Activated CD8-positive, alpha-beta memory T cell treated with anti-CD3 and anti-CD28 coated beads for 48 hours (primary cell): Measurements from ENCODE around the gene SELENOO.
"Not testable (repeated sequence)": the region's sequence is repeated elsewhere in the genome, so short reads cannot be mapped to it uniquely, and the experiment has no call there.

Experiments used
- DNase-seq, 3 experiments: peaks; one replicate each; pipeline ENCODE4 v3.0.0-alpha.2; 2020; ENCODE audit warnings: low read depth in 2 of 3, low spot score in 2 of 3

The SELENOO gene

DNA sequence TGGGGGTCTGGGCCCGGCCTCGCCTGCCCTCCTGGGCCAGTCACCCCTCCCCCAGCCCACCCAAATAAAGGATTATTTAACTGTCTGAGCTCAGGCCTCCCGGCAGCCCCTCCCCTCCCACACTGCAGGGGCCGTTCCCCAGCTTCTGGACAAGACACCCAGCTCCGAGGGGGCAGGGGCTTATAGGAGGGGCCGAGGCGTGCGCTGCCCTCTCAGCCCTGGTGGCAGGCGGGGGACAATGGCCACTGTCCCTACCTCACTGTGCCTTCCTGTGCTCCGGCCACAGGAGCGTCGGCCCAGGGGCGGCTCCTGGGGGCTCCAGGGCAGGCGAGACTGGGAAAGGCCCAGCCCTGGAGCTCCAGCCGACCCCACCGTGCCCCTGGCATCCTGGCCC lies 2.2 kb upstream of the SELENOO start:
- no peak for DNase-seq

DNA sequence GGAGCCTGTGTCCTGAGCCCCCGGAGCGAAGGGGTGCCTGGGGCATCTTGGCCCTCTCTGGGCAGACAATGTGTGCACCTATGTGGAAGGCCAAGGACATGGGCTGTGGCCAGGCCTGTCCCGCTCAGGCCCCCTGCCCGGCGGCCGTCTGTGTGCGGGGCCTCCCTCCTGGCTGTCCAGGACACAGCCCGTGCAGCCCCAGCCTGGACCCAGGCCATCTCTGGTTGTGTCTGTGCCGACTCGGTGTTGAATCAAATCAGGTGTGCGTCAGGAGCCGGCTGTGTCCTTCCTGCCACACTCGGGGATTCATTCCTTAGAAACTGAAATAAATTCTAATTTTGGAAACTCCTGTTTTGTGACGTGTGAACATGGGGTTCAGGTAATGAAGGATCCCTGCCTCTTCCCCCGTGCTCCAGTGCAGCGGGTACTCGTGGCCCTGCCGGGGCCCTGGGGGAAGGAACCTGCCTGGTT lies 1.5 kb upstream of the SELENOO start:
- no peak for DNase-seq

DNA sequence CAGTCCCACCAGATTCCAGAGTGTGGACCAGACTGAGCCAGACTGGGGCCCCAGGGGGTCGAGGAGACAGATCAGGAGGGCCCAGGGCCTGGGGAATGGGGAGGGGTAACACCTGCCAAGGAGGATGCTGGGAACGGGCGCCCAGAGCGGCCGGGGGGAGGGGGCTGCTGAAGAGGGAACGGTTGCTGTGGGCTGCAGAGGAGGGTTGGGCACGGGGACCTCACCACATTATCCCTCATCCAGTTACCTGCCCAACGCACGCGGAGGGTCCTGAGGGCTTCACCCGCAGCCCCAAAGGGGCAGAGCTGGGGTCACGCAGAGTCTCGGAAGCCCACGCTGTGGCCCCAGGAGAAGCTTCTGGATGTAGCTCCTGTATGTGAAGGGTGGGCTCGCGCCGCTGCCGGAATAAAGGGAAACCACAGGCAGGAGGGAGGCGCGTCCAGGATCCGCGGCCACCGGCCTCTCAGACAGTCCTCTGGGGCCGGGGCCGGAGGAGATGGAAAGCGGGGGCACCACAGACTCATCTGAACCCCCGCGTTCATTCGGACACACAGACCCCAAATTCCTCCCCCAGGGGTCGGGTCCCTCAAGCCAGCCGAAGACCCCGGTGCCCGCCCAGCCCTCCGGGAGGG lies 866 bp upstream of the SELENOO start:
- DNase-seq, result no peak

DNA sequence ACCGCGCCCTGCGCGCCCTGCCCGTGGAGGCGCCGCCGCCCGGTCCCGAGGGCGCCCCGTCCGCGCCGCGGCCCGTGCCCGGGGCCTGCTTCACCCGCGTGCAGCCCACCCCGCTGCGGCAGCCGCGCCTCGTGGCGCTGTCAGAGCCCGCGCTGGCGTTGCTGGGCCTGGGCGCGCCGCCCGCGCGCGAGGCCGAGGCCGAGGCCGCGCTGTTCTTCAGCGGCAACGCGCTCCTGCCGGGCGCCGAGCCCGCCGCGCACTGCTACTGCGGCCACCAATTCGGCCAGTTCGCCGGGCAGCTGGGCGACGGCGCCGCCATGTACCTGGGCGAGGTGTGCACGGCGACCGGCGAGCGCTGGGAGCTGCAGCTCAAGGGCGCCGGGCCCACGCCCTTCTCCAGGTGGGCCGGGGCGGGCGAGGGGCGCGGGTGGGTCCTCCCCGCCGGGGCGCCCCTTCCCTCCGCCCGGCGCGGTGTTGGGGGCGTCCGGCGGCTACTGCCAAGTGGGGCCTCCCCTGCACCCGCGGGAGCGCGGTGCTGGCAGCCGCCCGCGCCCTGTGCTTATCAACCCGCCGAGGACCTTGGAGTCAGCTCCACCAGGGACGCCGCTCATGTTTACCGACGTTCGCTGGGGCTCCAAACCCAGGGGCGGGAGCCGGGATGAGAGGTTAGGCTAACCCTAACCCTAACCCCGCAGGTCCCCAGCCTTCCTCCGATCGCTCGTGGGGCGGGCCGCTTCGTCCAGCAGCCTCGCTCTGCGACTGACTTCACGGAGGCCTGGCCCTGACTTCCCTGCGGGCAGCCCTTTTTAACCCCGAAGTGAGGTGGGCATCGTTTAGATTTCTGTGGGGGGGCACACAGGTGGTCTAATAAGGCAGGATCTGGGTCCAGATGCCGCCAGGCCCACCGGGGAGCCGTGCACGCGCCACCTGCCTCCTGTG lies 649 bp downstream of the SELENOO start:
- no peak for DNase-seq

DNA sequence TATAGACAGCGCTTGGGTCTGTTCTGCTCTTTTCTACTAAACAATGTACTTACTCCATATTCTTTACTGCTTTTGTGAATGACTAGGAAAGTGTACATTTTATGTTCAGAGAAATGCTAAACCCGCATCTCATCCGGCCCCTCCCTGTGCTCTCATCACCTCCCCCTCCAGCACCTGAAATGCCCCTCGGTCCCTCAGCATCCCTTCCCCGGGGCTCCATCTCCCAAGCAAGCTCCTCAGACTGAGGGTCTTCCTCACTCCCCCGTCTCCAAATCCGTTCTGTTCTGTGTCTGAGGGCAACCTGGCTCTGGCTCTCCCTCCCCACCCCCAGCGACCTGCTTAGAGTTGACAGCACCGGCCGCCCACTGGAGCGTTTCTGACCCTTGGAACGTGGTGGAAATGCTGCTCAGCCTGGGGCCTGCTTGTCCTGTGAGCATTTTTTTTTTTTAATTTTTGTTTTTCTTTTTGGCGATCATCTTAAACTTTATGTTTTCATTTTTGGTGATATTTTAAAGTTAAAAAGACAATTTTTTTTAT lies 1.4 kb downstream of the SELENOO start:
- no peak for DNase-seq

DNA sequence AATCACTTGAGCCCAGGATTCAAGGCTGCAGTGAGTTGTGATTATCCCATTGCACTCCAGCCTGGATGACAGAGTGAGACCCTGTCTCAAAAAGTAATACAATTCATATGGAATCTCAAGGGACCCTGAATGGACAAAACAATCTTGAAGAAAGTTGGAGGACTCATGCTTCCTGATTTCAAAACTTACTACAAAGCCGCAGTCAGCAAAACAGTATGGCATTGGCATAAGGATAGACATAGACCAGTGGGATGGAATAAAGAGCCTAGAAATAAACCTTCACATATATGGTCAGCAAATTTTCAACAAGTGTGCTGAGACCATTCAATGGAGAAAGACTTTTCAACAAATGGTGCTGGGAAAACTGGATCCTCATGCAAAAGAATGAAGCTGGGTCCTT lies 2.5 kb downstream of the SELENOO start:
- no peak for DNase-seq

DNA sequence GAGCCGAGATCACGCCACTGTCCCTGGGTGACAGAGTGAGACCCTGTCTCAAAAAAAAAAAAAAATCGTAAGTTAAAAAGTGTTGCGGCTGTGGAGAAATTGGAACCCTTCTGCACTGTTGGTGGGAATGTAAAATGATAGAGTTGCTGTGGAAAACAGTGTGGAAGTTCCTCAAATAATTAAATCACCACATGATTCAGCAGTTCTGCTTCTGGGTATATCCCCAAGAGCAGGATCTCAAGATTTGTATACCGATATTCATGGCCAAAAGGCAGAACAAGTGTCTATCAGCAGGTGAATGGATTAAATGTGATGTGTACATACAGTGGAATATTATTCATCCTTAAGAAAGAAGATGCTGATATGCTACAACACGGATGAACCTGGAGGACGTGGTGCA lies 3.8 kb downstream of the SELENOO start:
- DNase-seq, result no peak

DNA sequence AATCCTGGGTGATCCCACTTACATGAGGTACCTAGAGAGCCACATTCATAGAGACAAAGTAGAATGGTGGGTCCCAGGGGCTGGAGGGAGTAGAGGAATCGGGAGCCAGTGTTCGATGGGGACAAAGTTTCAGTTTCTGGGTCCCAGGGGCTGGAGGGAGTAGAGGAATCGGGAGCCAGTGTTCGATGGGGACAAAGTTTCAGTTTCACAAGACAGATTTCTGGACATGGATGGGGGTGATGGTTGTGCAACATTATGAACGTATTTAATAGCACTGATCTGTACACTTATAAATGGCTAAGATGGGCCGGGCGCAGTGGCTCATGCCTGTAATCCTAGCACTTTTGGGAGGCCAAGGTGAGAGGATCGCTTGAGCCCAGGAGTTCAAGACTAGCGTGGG lies 4.2 kb downstream of the SELENOO start:
- not testable (repeated sequence) for DNase-seq

DNA sequence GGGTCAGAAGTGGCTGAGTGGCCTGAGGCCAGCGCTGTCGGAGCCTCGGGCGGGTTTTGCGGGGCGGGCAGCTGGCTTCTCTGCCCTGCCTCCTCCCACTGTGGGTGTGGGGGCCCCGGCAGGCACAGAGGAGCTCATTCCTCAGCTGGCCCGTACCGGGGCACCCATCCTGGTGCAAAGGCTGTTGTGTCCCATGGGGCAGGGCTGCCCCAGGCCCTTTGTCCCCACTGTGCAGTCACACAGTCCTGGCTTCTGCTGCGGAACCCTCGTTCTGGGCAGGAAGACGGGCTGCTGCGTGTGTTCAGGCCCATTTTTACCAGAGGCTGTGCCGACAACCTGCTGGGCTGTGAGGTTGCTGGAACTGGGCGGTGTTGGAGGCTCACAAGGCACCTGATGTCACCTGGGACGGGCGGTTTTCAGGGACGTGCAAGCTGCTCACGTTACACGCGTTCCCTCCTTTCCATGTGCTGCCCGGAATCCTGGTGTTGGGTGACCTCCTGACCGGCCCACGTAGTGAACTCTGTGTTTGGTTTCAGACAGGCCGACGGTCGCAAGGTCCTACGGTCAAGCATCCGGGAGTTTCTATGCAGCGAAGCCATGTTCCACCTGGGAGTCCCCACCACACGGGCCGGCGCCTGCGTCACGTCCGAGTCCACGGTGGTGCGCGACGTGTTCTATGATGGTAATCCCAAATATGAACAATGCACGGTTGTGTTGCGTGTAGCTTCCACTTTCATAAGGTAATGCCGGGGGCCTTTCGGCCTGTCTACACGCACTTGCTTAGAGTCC lies 5.2 kb downstream of the SELENOO start:
- no peak for DNase-seq

DNA sequence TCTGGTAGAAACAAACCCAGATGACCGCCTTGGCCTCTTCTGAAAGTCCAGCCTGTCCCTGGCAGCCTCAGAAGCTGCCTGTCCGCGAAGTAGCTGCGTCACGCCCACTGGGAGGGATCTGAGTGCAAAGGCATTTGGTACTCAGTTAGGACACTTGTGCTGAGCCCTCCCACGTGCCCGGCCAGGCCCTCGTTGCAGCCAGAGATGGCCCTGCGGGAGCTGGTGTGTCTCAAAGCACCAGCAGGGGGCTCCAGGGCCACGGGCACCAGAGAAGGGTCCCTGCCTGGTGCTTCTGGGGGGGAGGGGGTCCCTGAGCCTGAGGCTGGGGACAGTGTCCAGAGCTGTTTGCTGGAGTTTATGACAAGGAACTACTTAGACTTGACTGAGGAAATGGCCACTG lies 5.8 kb downstream of the SELENOO start:
- DNase-seq, result no peak

DNA sequence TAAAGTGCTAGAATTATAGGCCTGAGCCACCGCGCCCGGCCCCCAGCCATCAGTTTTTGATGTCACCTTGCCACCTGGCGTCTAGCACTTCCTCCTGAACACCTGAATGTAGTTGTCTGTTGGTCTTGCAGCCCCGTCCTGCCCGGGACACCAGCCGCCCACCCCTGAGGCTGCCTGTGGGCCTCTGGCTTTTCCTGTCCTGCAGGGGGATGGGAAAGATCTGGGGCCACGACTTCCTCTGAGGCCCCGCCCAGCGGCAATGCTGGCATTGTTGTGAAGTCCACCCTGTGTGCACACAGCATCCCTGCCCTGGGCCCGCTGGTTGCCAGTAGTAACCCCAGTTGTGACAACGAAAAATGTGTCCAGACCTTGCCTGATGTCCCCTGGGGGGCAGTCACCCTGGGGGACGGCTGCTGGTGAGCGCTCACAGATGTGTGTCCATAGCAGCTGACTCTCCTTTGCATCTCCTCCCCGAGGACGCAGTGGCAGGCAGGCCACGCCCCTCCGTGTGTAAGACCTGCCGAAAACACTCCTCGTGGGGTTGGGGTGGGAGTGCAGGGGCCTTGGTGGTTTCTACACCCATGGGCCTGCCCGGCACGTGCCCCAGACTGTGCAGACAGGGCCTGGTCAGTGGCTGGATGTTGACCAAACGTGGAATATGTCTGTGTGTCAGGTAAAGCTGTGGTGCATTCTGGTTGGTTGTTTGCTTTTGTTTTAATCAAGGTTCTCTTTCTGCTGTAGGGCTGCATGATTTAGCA lies 6.8 kb downstream of the SELENOO start:
- DNase-seq, result no peak

DNA sequence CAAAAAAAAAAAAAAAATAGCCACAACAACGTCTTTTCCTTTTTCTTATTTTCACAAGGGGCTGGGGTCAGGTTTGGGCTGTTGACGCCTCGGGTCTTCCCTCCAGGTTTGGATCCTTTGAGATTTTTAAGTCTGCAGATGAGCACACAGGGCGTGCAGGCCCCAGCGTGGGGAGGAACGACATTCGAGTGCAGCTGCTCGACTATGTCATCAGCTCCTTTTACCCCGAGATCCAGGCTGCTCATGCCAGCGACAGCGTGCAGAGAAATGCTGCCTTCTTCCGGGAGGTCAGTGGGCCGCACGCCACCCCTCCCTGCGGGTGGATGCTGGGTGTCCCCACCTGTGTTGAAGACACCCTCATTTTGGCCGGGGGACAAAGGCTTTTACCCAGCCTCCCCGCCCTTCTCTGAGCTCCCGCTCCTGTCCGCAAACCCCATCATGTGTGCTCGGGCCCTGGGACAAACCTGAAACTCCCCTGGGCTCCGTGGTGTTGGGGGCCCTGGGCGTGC lies 7.7 kb downstream of the SELENOO start:
- DNase-seq, result no peak

DNA sequence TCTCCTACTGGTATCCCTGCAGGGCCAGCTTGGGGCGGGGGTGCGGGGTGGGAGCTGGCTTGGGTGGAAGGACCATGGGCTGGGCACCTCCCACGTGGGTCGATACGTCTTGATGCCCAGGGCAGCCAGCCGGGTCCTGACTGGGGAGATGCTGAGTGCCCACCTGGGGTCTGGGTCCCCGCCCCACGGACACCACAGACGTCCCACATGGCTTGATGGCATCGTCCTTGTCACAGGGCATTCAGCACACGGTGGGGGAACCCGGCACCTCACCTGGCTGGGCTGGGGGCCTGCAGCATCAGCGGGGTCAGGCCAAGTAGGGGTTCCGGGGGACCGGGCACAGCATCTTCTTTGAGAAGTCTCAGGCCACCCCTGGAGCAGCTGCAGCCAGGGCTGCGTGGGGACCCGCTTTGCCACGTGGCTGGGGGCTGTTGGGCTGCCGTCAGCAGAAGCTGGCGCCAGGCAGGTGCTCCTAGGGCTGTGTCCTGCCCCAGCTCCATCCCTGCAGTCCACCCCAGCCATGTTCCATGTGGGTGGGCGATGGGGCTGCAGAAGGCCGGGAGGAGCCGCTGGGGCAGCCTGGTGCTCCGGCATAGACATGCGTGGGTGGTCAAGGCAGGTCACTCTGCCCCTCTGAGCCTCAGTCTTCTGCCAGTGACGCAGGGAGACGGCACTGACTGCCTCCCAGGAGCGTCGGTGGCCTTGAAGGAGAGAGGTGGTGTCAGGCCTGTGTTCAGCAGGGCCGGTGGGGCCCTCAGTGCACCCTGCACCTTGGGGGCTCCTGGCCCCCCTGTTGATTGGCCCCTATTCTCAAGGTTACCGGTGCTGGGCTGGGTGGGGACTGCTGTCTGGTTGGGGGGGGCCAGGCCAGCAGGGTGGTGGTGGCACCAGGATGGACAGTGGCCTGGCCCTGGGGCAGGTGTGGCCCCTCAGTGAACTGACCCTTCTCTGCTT lies 8.4 kb downstream of the SELENOO start:
- no peak for DNase-seq

DNA sequence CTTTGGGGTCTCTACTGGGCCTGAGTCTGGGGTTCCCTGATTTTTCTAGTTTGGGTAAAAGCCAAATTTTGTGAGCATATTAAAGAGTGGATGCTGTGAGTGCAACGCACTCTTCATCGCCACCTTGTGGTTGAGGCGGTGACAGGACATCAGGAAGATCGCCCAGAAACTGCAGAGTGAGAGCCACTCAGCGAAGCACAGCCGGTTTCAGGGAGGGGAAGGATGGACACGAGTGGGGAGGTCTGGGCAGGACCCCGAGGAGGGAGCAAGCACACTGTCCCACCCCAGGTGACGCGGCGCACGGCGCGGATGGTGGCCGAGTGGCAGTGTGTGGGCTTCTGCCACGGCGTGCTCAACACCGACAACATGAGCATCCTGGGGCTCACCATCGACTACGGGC lies 9.1 kb downstream of the SELENOO start:
- no peak for DNase-seq

DNA sequence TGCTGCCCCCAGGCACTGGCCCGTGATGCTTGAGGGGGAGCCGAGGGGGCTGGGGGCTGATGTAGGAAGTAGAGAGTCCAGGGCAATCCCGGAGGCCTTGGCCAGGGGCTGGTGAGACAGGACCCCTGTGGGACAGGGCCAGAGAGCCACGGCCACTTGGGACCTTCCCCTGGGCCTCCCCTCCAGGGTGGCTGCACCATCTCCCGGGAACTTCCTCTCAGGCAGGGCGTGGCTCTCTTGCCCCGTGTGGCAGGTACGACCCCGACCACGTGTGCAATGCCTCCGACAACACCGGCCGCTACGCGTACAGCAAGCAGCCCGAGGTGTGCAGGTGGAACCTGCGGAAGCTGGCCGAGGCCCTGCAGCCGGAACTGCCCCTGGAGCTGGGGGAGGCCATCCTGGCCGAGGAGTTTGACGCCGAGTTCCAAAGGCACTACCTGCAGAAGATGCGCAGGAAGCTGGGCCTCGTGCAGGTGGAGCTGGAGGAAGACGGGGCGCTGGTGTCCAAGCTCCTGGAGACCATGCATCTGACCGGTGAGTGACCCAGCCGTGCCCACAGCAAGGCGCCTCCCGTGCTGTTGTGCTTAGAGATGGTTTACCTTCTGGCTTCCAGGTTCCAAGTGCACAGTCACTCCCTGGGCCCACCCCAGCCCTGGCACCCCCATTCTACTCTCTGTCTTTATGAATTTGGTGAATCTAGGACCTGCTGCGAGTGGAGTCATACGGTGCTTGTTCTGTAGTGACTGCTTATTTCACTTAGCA lies 9.7 kb downstream of the SELENOO start:
- no peak for DNase-seq

DNA sequence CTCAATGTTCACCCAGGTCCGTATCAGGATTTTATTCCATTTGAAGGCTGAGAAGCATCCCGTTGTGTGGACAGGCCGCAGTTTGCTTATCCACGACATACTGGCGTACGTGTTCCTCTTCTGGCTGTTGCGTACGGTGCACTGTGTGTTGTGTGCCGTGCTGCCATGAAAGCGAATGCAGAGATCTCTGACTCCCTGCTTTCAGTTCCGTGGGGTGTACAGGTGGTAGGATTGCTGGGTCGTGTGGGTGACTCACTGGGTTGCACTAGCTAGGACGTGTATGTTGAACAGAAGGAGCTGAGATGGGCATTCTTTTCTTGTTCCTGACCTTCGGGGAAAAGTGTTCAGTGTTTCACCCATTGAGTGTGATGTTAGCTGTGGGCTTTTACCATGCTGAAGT lies 10.3 kb downstream of the SELENOO start:
- DNase-seq, result no peak

DNA sequence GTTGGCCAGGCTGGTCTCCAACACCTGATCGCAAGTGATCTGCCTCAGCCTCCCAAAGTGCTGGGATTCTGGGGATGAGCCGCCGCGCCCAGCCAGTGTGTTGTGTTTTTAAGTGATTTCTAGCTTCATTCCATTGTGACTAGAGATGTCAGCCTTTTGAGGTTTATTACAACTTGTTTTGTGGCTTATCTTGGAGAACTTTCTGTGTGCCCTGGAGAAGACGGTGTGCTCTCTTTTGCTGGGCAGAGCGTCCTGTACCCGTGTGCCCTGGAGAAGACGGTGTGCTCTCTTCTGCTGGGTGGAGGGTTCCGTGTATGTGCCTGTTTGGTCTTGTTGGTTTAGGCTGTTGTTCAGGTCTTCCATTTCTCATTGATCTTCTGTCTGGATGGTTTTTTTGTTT lies 12.5 kb downstream of the SELENOO start:
- DNase-seq, result no peak

DNA sequence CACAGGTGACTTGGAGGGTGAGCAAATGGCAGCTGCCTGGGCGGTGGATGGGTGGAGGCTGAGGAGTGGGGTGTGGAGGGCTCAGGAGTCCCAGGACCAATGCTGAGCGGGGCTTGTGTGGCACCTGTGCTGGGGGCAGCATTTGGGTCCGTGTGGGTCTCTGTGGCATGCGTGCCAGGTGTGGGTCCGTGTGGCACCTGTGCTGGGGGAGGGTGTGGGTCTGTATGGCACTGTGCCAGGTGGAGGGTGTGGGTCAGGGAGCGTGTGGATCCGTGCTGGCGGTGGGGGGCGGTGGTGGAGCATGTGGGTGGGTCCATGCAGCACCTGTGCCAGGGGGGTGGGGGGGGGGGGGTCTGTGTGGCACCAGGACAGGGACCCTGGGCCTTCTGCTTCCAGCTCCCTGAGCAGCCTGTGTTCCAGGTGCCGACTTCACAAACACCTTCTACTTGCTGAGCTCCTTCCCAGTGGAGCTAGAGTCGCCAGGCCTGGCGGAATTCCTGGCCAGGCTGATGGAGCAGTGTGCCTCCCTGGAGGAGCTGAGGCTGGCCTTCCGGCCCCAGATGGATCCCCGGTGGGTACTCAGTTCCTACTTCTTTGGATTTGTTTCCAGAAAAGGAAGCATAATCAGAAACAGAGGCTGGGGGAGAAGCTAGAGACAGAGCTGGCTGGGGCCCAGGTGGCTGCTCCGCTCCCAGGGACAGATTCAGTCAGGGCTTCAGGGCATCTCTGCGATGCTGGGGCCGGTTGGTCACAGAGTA lies 14.7 kb downstream of the SELENOO start:
- DNase-seq, result no peak
